Stimulated activated CD4-positive, alpha-beta T cell treated with anti-CD3 and anti-CD28 coated beads, Interleukin-1b, Interleukin-23, amount 100 ng/mL, for 24 hours (primary cell): ENCODE data around the gene NPBWR2.
"Not testable (repeated sequence)": the region's sequence is repeated elsewhere in the genome, so short reads cannot be mapped to it uniquely, and the experiment has no call there.

ENCODE experiments used
- DNase-seq, 4 experiments: peaks; one replicate each; pipeline ENCODE4 v3.0.0-alpha.2; 2020; ENCODE audit warnings: low read depth in 4 of 4, low spot score in 1 of 4

NPBWR2 gene

DNA sequence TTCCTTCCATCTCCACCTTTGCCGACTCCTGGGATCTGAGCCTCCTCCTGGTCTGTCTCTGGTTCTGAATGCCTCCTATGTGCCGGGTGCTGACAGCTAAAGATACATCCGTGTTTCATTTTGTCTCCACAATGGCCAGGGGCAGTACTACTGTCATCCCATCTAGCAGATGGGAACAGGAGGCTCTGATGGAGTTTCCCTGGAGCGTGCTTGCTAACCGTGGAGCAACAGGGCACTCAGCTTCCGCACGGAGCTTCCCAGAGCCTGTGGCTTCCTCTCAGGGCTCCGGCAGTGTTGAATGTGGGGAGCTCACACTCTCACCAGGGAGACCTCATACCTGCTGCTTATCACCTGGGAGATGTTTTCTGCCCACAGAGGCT is 11.9 kb upstream of the NPBWR2 start:
- no peak for DNase-seq

DNA sequence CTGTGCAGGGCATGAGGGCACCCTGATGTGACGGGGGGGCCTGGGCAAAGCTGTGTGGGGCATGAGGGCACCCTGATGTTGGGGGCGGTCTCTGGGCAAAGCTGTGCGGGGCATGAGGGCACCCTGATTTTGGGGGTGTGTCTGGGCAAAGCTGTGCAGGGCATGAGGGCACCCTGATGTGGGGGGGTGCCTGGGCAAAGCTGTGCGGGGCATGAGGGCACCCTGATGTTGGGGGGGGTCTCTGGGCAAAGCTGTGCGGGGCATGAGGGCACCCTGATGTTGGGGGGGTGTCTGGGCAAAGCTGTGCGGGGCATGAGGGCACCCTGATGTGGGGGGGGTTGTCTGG is 10.0 kb upstream of the NPBWR2 start:
- DNase-seq, result not testable (repeated sequence)

DNA sequence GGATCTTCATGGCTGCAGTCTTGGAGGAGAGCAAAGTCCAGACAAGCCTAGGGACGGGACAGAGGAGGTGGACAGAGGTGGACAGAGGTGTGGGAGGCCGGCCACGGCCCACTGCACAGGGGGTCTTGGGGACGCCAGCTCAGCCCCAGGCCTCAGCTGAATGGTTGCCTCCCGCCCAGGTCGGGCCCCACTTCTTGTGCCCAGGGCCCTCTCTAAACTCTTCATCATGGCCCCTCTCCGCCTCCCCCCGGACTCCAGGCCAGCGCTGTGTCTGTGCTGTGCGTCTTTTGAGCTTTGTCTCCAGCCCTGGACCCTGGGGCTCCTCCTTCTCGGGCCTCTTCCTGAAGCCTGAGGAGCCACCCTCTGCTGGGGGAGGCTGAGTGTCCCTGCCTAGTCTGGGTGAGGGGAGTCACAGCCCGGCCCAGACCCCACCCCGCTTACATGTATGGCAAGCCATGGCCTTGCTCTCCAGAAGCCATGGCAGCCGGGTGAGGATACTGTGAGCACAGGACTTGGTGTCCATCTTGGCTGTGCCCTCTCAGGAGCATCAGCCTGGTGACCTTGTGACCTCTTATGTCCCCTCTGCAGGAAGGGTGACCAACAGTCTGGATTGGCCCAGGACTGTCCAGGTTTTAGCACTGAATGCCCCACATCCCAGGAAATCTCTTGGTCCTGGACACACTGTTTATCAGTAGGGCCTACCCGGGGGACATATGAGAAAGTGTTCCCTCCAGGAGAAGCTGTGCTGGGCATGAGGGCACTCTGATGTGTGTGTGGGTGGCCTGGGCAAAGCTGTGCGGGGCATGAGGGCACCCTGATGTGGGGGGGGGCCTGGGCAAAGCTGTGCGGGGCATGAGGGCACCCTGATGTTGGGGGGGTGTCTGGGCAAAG is 9.4 kb upstream of the NPBWR2 start:
- DNase-seq, result no peak

DNA sequence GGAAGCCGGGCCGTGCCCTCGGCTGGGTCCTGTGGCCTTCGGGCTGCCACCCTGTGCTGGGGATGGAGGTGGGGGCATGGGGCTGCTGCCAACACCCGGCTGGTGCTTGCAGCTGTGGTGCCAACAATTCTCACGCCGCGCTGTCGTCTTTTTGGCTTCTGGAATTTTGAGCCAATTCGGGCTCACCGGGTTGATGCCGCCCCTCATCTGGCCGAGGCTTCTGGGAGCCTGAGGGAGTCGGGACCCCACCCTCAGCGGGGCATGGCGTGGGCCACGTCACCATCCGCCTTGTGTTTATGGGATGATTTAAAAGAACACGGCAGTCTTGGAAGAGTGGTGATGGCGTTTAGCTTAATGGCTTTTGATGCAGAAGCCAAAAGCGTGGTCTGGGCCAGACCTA is 8.7 kb upstream of the NPBWR2 start:
- no peak for DNase-seq

DNA sequence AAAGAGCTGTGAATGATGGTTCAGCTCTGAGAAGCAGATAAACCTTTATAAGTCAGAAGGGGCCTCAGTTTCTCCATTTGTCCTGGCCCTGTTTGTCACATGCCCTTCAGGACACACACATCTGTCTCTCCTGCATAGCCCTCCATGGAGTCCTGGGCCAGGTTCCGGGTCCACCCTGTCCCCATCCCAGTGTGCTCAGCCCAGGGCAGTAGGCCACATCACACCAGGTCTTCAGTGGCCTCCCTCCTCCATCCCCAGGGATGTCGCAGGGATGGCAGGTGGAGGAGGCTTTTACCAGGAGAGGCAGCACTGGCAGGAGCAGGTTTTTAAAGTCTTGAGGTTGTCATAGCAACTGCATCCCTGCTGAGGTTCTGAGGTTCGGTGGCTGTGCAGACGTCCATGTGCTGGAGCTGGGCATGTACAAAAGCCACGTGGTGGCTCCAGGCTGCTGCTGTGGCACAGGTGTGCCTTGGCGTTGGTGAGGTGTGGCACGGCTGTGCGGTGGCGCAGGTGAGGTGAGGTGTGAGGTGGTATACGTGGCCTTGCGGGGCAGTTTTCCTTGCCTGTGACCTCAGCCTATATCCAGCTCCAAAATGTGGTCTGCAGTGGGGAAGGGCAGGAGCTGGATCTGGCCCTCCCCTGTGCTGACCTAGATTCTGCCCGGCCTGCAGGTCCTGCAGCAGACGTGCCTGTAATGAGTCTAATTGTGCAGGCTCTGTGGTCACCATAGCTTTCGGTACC is 8.0 kb upstream of the NPBWR2 start:
- no peak for DNase-seq

DNA sequence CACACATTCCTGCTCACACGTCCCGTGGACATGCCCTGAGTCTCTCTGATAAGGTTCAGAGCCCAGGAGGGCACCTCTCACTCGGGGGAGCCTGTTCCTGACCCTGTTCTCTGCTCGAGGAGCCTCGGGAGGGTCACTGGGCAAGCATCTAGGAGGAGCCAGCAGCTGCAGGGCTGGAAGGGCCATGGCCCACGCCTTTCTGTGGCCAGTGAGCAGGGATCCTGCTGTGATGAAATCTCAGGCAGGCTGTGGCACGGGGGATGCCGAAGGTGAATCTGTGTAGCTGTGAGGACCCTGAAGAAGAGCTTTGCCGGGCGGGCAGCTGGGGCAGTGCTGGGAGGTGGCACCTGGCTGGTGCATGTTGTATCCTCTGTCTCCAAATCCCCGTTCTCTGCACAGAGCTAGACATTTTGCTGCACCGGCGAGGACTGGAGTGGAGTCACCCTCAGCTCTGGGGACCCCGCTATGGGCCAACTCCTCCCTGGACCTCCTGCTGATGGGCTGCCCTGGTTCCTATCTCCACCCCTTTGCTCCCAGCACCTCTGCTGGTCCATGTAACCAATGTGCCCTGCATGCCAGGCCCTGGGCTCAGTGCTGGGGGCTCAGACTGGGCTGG is 7.1 kb upstream of the NPBWR2 start:
- no peak for DNase-seq

DNA sequence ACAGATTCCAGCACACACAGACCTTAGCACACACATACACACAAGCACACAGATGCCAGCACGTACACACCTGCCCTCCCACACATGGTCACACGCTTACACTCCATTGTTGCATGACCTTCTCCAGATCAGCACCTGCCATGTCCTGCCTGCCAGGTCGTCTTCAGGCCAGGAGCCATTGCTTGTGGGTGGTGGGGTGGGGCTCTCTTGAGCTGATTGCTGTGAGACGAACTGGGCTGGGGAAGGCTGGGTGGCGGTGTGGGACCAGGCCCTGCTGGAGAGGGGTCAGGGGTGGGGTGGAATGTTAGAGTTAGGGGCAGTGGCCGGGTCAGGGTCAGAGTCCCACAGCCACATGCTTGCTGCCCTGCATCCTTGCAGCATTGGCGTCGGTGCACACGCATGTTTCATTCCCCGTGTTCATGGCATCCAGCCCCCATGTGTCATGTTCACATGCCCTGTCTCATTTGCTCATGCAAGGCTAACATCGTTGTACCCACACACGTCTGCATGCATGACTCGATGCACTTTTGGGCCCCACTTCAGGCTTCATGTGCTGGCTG is 6.5 kb upstream of the NPBWR2 start:
- no peak for DNase-seq

DNA sequence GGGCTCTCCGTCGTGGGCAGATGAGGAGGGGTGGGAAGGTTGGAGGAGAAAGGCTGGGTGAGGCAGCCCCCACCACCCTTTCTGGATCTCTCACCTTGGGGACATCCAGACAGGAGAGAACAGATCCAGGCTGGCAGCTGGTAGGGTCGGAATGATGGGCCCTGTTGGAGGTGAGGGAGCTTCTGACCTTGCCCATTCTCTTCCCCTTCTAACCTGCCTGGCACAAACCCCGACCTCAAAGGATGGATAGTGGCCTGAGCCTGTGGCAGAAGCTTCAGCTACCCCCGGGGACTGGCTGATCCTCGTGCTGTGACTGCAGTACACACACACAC is 6.0 kb upstream of the NPBWR2 start:
- DNase-seq, result no peak

DNA sequence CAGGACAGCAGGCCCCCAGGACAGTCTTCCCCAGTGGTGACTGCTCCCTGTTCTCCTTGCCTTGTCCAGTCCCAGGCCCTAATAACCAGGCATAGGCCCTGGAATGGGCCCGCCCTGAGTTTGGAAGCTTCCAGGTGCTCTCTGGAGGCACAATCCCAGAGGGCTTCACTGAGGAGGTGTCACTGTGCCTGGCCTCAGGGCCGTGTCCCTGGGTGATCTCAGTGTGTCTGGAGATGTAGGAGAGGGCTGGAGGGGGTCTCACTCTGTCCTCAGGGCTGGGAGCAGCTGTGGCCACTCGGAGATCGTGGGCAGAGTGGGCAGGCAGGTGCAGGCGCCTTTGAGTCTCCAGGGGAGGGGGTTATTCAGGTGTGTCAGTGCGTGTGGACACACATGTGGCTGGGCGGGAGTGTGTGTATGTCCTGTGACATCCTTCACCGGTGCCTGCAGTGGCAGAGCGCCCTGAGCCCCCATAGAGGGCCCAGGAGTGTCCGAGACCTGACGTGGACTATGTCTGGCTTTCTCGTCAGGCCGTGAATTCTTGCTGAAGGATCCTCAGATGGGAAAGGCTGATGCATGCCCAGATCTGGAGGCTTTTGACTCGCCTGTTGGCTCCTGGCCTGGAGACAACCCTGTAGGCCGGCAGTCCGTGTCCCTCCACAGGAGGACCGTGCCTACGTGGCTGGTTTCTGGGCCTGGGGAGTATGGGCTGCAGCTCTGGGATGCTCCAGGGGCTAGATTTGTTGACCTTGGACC is 5.5 kb upstream of the NPBWR2 start:
- no peak for DNase-seq

DNA sequence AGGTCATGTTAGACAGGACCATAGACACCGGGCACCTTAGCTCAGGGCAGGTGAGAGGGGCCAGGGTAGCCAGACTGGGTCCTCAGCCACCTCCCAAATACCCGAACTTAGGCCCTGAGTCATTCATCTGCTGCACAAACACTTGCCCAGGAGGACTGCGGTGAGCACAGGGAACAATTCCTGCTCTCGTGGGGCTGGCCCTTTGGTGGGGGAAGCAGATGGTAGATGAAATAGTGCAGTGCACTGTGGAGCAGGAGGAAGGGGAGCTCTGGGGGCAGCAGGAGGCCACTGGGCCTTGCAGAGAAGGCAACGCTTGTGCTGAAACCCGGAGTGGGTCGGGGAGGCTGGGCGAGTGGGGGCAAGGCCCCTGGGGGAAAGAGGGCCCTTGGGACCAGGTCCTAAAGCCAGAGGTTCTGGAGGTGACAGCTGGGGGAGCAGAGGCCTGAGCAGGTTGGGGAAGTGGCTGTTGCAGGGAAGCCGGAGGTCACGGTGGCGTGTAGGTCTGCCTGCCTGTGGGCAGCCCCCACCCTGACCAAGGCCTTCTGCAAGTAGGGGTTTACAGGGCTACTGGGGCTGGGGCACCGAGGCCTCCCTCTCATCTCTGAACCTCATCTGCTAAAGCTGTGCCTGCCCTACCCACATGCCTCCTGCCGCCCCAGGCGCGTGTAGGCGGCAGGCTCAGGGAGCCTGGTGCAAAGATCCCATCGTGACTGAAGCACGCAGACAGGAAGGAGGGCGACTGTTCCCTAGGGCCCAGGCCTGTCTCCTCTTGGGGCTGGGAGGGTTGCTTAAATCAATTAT is 4.7 kb upstream of the NPBWR2 start:
- no peak for DNase-seq

DNA sequence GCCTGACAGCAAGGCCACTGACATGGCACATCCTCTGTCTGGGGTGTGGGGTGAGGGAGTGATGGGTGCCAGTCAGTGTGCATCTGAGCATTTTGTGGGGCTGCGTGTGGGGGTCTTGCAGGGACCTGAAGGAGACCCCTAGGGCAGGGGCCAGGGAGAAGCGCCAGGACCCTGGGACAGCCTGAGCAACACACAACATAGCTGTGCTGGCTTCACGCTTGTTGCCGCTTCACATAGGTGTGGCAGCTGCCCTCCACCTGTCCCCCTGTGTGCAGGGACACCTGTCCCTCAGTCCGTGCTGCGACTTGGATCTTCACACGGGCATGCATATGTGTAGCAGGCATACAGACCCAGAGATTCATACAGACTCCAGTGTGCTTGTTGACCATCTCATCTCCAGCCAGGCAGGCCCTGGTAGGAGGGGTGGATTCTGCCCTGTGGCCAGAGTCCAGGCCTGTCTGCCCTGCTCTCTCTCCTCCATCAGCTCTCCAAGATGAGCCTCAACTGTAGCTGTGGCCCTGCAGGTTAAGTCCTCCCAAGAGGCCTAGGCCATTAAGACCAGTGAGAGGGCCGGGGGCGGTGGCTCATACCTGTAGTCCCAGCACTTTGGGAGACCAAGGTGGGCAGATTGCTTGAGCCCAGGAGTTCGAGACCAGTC is 3.2 kb upstream of the NPBWR2 start:
- DNase-seq, result no peak

DNA sequence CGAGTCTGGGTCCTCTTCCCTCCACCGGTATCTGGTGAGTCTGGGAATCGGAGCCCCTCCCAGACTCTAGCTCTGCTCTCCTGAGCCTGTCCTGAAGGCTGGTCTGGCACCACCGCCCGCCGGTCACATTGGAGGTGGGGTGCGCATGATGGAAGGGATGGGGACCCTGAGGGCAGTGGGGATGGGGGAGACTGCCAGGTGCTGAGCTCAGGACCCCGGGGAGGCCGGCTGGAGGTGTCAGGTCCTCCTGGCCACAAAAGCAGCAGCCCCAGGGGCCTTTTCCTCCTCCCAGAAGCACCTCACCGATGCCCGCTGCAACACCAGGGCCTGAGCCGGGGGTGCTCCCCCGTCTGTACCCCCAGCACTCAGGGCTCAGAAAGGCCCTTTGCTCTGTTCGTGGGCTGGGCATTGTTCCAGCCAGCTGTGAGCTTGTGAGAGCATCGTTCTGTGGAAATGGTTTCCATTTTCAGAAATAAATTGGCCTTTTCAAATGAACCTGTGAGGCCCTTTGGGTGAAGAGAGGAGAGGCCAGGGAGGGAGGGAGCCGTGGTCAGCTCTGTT is 2.5 kb upstream of the NPBWR2 start:
- no peak for DNase-seq

DNA sequence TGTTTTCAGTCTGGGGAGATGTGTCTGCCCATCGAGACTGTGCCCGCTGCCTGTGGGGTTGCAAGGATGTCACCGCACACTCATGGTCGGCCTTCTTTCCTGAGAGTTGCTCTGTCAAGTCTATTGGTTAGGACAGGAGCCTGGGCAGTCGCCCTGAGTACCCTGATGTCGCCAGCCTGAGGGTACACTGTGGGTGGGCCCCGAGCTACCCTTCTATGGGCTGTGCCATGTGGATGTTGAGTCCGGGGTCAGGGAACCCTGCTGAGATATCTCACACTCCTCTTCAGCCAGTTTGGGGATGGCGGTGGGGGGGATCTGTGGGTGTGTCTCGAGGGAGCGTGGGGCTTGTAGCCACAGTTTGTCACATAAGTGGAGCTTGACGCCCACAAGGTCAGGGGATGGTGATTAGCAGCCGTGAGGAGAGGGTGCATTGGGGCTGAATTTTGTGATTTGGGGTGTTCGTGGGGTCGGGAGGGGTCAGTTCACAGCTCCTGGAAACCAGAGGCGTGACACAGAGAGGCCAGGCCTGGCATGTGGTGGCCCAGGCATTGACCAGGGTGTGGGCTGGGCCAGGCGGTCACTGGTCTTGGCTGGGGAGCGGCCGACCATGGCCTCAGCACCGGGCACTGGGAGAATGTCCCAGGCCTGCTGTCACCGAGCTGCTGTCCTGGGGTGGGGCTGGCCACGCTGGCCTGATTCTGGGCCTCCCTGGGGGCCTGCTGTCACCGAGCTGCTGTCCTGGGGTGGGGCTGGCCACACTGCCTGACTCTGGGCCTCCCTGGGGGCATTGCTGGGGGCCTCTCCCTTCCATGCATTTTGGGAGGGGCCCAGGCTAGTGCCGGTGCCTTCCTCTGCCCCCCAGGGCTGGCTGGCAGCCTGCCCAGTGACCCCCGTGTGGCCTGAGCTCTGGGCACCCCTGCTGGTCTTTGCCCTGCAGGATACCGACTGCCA is 1.6 kb upstream of the NPBWR2 start:
- no peak for DNase-seq

DNA sequence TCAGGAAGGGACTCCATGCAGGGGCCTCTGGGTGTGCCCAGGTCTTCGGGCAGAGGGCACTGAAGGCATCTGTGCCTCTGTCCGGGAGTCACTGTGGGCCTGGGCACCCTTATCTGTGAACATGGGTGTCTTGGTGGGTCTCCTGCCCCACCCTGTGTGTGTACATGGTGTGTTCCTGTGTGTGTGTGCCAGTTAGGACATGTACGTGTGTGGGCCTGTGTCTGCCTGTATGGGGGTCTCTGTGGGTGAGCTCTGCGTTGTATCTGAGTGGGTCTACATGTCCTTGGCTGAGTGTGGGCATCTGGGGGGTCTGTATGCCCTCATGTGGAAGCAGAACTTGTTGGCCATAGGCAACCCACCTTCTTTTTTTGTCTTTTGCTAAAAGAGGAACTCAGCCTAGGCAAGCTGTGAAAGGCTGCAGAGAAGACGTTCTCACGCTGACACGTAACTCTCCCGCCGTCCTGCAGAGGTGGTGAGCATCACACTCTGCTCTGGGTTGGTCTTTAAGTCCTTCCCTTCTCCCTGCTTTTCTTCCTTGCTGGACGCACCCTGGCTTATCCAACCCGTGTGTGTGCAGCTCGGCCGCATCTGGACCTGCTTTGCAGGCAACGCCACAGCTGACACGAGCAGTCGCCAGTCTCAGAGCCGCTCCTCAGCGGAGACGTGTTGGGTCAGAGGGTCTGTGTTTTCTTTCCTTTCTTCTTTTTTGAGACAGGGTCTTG is 532 bp upstream of the NPBWR2 start:
- no peak for DNase-seq

DNA sequence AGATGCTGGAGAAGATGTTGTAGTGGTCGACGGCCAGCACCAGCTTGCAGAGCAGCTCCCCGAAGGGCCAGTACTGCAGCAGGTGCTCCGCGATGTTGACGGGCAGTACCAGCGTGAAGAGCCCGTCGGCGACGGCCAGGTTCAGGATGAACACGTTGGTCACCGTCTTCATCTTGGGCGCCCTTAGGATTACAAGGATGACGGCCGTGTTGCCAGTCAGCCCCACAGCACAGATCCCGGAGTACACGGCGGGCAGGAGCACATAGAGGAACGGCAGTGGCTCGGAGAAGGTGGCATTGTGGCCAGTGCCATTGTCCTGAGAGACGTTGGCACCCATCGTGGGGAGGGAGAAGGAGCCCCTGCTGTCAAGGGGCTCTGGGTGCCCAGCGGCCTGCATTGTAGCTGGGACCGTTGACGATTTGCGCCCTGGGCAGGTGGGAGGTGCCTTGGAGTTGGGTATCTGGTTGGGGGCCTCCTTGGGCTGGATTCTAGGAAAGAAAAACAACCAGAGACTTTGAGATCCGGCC is 867 bp downstream of the NPBWR2 start:
- DNase-seq, result no peak

DNA sequence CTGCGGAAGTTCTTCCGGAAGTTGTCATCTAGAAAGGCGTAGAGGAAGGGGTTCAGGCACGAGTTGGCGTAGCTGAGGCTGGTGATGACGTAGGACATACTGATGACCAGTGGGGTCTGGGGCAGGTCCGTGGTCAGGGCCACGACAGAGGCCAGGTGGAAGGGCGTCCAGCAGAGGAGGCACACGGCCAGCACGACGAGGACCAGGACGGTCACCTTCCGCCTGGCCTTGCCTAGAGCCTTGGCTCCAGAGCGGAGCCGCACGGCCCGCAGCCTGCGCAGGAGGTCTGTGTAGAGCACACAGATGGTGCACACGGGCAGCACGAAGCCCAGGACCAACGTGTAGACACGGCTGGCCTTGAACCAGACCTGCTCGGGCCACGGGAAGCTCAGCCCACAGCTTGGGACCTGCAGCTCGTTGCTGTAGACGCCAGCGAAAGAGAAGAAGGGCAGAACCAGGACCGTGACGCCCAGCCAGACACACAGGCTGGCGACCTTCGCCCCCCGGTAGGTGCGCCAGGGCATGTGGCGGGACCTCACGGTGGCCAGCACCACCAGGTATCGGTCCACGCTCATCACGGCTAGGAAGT is 1.4 kb downstream of the NPBWR2 start:
- no peak for DNase-seq
